Right renal cortex interstitium (tissue), 3 donors: ENCODE data around the gene LHB. TPM values are rescaled to one million over a fixed set of nuclear protein-coding genes. Genes with fewer than 3 reads are reported as not detected.
"Not testable (repeated sequence)": the region's sequence is repeated elsewhere in the genome, so short reads cannot be mapped to it uniquely, and the experiment has no call there.

ENCODE experiments used
- DNase-seq, 3 donors: peaks; one replicate each; pipeline ENCODE4 v3.0.0-alpha.2; 2013; ENCODE audit warnings: low read depth in 3 of 3, low spot score in 2 of 3
- polyA plus RNA-seq, 3 donors: library from polyadenylated mRNA; unstranded; fragments of 120-200 nt; gene quantifications; one replicate each; pipeline ENCODE4 v1.2.1, GENCODE V29; 2013; ENCODE audit not compliant: insufficient read length in 3 of 3

LHB gene
- polyA plus RNA-seq, 3 donors, result not detected

- DNase-seq, result not testable (repeated sequence)
Observed at GRCh38 chr19:49038557-49039276, 21.8 kb upstream of the LHB start.

GRCh38 chr19:49038111-49038510, 21.2 kb upstream of the LHB start:
- not testable (repeated sequence) for DNase-seq

GRCh38 chr19:49036815-49037214, 19.9 kb upstream of the LHB start, which contains the start of gene CGB1:
TSS of gene CGB1 (minus strand) at chr19:49036895. CDS start at chr19:49036711, 184 bp downstream.
- DNase-seq, result not testable (repeated sequence)

- not testable (repeated sequence) for DNase-seq
Observed at GRCh38 chr19:49031642-49032301, 14.9 kb upstream of the LHB start, which contains the start of gene CGB2. TSS of gene CGB2 (plus strand) at chr19:49031890. CDS start at chr19:49032096, 206 bp downstream.

DNA sequence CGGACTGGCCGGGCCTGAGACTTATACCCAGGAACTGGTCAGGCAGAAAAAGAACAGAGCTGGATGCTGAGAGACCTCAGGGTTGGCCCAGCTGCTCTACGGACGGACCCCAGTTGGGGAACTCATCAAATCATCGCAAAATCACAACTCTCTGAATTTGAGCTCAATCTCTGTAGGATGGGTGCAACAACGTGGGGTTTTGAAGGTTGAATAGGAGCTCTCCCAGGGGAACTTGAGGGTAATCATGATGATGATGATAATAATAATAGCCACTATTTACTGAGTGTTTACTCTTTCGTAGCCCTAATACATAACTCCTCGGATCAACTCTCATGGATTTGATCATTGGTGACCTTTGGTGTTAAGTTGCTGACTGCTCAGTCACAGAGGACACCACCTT, 13.4 kb upstream of the LHB start:
- DNase-seq, result not testable (repeated sequence)

DNA sequence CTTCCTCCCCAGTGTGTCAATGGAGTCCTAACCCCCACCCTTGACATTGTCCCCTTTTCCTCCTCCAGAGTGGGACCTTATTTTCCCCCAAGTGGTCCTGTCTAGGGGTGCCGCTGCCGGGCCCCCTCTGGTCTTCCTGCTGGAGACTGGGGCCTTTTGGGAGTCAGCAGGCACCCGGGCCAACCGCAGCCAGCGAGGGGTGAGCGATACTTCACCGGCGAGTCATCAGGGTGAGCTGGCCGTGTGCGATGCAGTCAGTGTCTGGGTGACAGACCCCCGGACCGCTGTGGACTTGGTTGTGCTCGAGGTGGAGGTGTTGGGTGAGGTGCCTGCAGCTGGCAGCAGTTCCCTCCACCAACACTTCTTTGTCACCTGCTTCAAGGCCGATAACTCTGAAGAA, 12.9 kb upstream of the LHB start:
- not testable (repeated sequence) for DNase-seq

DNA sequence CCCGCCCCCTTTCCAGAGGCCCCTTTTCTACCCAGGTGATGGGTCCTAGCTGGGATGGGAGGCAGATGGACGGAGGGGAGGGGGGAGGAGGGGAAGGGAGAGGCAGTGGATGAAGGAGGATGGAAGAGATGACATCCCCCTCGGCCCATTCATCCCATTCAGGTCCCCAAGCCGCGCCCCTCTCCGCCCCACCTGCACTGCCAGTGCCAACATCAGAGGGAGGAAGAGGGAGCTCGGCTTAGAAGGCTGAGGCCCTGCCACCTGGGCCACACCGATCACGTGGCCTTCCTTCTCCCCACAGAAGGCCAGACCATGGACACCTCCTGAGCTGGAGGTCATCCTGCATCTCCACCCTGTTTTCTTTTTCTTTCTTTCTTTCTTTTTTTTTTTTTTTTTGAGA, 11.8 kb upstream of the LHB start:
- DNase-seq, result not testable (repeated sequence)

DNA sequence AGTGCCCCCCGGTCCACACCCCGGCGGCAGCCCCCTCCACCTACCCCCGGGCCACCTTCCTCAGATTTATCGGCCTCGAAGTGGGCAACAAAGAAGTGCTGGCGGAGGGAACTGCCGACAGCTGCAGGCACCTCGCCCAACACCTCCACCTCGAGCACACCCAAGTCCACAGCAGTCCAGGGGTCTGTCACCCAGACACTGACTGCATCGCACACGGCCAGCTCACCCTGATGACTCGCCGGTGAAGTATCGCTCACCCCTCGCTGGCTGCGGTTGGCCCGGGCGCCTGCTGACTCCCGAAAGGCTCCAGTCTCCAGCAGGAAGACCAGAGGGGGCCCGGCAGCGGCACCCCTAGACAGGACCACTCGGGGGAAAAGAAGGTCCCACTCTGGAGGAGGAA, 8.7 kb upstream of the LHB start:
- not testable (repeated sequence) for DNase-seq

DNA sequence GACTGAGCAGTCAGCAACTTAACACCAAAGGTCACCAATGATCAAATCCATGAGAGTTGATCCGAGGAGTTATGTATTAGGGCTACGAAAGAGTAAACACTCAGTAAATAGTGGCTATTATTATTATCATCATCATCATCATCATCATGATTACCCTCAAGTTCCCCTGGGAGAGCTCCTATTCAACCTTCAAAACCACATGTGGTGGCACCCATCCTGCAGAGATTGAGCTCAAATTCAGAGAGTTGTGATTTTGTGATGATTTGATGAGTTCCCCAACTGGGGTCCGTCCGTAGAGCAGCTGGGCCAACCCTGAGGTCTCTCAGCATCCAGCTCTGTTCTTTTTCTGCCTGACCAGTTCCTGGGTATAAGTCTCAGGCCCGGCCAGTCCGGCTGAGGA, 8.2 kb upstream of the LHB start:
- DNase-seq, result not testable (repeated sequence)

- DNase-seq, result not testable (repeated sequence)
Observed at GRCh38 chr19:49024233-49024632, 7.3 kb upstream of the LHB start, which contains the start of gene CGB3. TSS of gene CGB3 (minus strand) at chr19:49024333. CDS start at chr19:49023971, 362 bp downstream.

- no peak for DNase-seq
Observed at GRCh38 chr19:49022116-49022515, 5.2 kb upstream of the LHB start.

- DNase-seq, result no peak
Observed at GRCh38 chr19:49020931-49021895, 4.3 kb upstream of the LHB start.

- DNase-seq, result no peak
Observed at GRCh38 chr19:49020342-49020741, 3.5 kb upstream of the LHB start.

- no peak for DNase-seq
Observed at GRCh38 chr19:49019242-49019932, 2.5 kb upstream of the LHB start.

- not testable (repeated sequence) for DNase-seq
Observed at GRCh38 chr19:49018388-49019241, 1.7 kb upstream of the LHB start.

- DNase-seq, result no peak
Observed at GRCh38 chr19:49017666-49018351, 918 bp upstream of the LHB start.

DNA sequence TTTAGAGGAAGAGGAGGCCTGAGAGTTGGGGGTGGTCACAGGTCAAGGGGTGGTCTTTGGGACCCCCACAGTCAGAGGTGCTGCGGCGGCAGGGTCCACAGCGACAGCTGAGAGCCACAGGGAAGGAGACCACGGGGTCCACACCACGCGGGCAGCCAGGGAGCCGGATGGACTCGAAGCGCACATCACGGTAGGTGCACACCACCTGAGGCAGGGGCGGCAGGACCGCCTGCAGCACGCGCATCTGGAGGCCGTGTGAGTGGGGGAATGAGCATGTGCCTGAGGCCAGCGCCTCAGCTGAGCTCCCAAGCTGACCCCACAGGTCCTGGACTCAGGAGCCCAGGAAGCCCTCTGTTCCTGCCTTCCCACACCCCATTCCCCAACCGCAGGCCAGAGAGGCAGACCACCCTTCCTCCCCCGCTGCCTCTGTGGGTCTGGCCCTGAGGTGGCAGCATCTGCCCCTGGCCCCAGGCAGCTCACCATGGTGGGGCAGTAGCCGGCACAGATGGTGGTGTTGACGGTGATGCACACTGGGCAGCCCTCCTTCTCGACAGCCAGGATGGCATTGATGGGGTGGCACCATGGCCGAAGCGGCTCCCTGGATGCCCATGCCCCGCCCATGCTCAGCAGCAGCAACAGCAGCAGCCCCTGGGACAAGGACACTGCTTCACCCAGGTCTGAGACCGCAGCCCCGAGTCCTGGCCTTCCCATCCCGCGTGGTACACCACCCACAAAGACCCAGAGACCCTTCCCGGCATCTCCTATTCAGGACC, 638 bp downstream of the LHB start:
- DNase-seq, result no peak

GRCh38 chr19:49014870-49015255, 2.0 kb downstream of the LHB start:
- DNase-seq, result no peak
